K562 (cell line): ENCODE data around the gene COL9A3. TPM values are rescaled to one million over a fixed set of nuclear protein-coding genes. Genes with fewer than 3 reads are reported as not detected.

Source experiments
- E2F8 ChIP-seq: fragments of 450-650 bp; IDR thresholded peaks from 2 replicates; pipeline ENCODE4 v1.7.1; 2018; ENCODE audit warnings: mild to moderate bottlenecking, low read depth; ENCODE audit not compliant: partially characterized antibody
- KDM4B ChIP-seq, 2 experiments: fragments of 450-650 bp in 1 of 2; sonication (generic) in 1 of 2; IDR thresholded peaks; 2 replicates each; pipeline ENCODE4 v1.6.1; 2016 to 2017; ENCODE audit warnings: borderline replicate concordance in 2 of 2, antibody characterized with exemption in 1 of 2, low read depth in 1 of 2, mild to moderate bottlenecking in 1 of 2
- RNF2 ChIP-seq: sonication (generic); IDR thresholded peaks from 2 replicates; pipeline ENCODE4 v1.6.1; 2016
- ZBTB9 ChIP-seq: fragments of 450-650 bp; formaldehyde crosslinking; IDR thresholded peaks from 2 replicates; pipeline ENCODE4 v1.4.0; 2020; ENCODE audit warnings: mild to moderate bottlenecking, moderate library complexity
- ZNF511 ChIP-seq: sonication (generic); formaldehyde crosslinking; IDR thresholded peaks from 2 replicates; pipeline ENCODE4 v1.8.0; 2022; ENCODE audit warnings: mild to moderate bottlenecking, missing genetic modification reagents
- polyA plus RNA-seq, 8 experiments: library from polyadenylated mRNA; depleted of rRNA in 4 of 8; stranded (reverse) in 5 of 8; unstranded in 3 of 8; fragments of >200 nt; fragmentation: Nextera tagmentation in 2 of 8; fragmentation: Illumina TruSeq in 1 of 8; extraction: Ambion mirVana in 2 of 8; extraction: Trizol in 1 of 8; gene quantifications; 2 replicates each; pipeline versions ENCODE4 v1.2.1 to v1.2.3, GENCODE V29; 2011 to 2014; ENCODE audit warnings: inconsistent platforms in 1 of 8, missing spikeins in 1 of 8
- total RNA-seq, 7 experiments: library from RNA; depleted of rRNA in 6 of 7; stranded (reverse); fragments of >200 nt in 6 of 7; fragmentation: Illumina TruSeq in 2 of 7; extraction: Trizol in 2 of 7; gene quantifications; 2 replicates each; pipeline versions ENCODE4 v1.2.1 to v1.2.3, GENCODE V29; 2011 to 2021; ENCODE audit warnings: low replicate concordance in 1 of 7

The COL9A3 gene
- total and polyA plus RNA-seq, 9 of the 15 experiments (the other 6 are each of a cell fraction or from before 2014, with no cell fraction given): 0.14 to 3.6 (median 0.88) TPM; not detected in 1

DNA sequence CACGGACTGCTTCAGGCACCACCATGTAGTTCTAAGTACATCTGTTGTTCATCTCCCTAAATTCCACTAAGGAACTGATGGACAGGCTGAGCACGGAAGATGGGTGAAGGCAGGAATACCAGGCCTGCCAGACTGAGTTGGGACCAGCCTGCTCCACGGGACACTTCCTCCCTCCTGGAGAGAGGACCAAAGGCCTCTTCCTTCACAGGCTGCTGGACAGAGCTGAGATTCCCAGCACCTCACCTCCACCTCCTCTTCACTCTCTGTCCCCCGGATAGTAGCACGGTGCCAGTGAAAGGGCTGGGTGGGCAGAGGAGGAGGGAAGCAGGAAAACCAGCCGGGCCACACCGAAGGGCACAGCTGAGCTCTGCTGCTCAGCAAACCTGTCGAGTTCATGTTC is 67.7 kb downstream of the COL9A3 start (continued):
- no peak for TF ChIP-seq ZNF511 (CRISPR knock-in tag)
- TF ChIP-seq E2F8: no peak
- no peak for TF ChIP-seq ZBTB9 (CRISPR knock-in tag)
- no peak for TF ChIP-seq KDM4B (IDR thresholded peaks at IDR 0.05; ENCODE audit: borderline replicate concordance in 2 of 2, low read depth in 1 of 2)
- TF ChIP-seq RNF2: no peak
